HepG2 (cell line): ENCODE measurements around the gene MON1A. TPM values are rescaled to one million over a fixed set of nuclear protein-coding genes. Genes with fewer than 3 reads are reported as not detected.
A peak's percentile ranks its signal among the peaks of the same experiment; 100 is the strongest.

Experiments used
- CC2D1A ChIP-seq: sonication (generic); formaldehyde crosslinking; IDR thresholded peaks from 2 replicates; pipeline ENCODE4 v1.8.1; 2023; ENCODE audit warnings: mild to moderate bottlenecking, missing genetic modification reagents
- CHCHD3 ChIP-seq: sonication (generic); formaldehyde crosslinking; IDR thresholded peaks from 2 replicates; pipeline ENCODE4 v1.8.0; 2022; ENCODE audit warnings: mild to moderate bottlenecking, missing genetic modification reagents, moderate library complexity
- DPF2 ChIP-seq: sonication (generic); formaldehyde crosslinking; IDR thresholded peaks from 2 replicates; pipeline ENCODE4 v1.4.0; 2020; ENCODE audit warnings: mild to moderate bottlenecking, low read depth, missing genetic modification reagents, borderline replicate concordance
- HDAC1 ChIP-seq: sonication (generic); formaldehyde crosslinking; IDR thresholded peaks from 2 replicates; pipeline ENCODE4 v1.5.1; 2020; ENCODE audit warnings: mild to moderate bottlenecking, missing genetic modification reagents
- HNRNPH1 ChIP-seq: fragments of 200-400 bp; formaldehyde crosslinking; optimal IDR thresholded peaks from 2 replicates; pipeline ENCODE3; 2017; ENCODE audit warnings: mild to moderate bottlenecking, low read depth, low read length
- RARA ChIP-seq: IDR thresholded peaks from 2 replicates; pipeline ENCODE4 v1.6.1; 2016; ENCODE audit warnings: missing genetic modification reagents, missing compliant biosample characterization
- RXRB ChIP-seq: IDR thresholded peaks from 2 replicates; pipeline ENCODE4 v1.6.1; 2016; ENCODE audit warnings: borderline replicate concordance, missing genetic modification reagents, missing compliant biosample characterization
- SKIL ChIP-seq: sonication (generic); formaldehyde crosslinking; IDR thresholded peaks from 2 replicates; pipeline ENCODE4 v1.8.0; 2022; ENCODE audit warnings: missing genetic modification reagents, mild to moderate bottlenecking, moderate library complexity, borderline replicate concordance
- SP5 ChIP-seq: IDR thresholded peaks from 2 replicates; pipeline ENCODE4 v1.6.1; 2016; ENCODE audit warnings: low read depth, borderline replicate concordance
- ZBTB40 ChIP-seq, 2 experiments: fragments of 450-650 bp in 1 of 2; sonication (generic) in 1 of 2; formaldehyde crosslinking in 1 of 2; IDR thresholded peaks; 2 replicates each; pipeline versions ENCODE4 v1.6.1 to v1.8.0; 2016 to 2022; ENCODE audit warnings: antibody characterized with exemption in 1 of 2, mild to moderate bottlenecking in 1 of 2, missing genetic modification reagents in 1 of 2
- ZKSCAN8 ChIP-seq: IDR thresholded peaks from 2 replicates; pipeline ENCODE4 v1.6.1; 2016; ENCODE audit warnings: borderline replicate concordance, missing genetic modification reagents, missing compliant biosample characterization
- ZNF230 ChIP-seq: sonication (generic); formaldehyde crosslinking; IDR thresholded peaks from 2 replicates; pipeline ENCODE4 v1.4.0; 2020; ENCODE audit warnings: mild to moderate bottlenecking, missing genetic modification reagents
- ZNF335 ChIP-seq: sonication (generic); formaldehyde crosslinking; IDR thresholded peaks from 2 replicates; pipeline ENCODE4 v1.4.0; 2020; ENCODE audit warnings: missing genetic modification reagents
- ZNF576 ChIP-seq: sonication (generic); formaldehyde crosslinking; IDR thresholded peaks from 2 replicates; pipeline ENCODE4 v1.4.0; 2020; ENCODE audit warnings: mild to moderate bottlenecking, missing genetic modification reagents
- ZNF775 ChIP-seq: sonication (generic); formaldehyde crosslinking; IDR thresholded peaks from 2 replicates; pipeline ENCODE4 v1.4.0; 2020; ENCODE audit warnings: missing genetic modification reagents, mild to moderate bottlenecking, moderate library complexity, borderline replicate concordance
- ZNF777 ChIP-seq: sonication (generic); formaldehyde crosslinking; IDR thresholded peaks from 2 replicates; pipeline ENCODE4 v1.4.0; 2020; ENCODE audit warnings: missing genetic modification reagents
- polyA plus RNA-seq, 8 experiments: library from polyadenylated mRNA; depleted of rRNA in 3 of 8; stranded (reverse) in 7 of 8; unstranded in 1 of 8; fragments of >200 nt; fragmentation: Illumina TruSeq in 4 of 8; extraction: Trizol in 4 of 8; gene quantifications; 2 replicates each; pipeline versions ENCODE4 v1.2.1 to v1.2.3, GENCODE V29; 2011 to 2016; ENCODE audit warnings: low read depth in 4 of 8, missing spikeins in 1 of 8, mixed read lengths in 1 of 8; ENCODE audit not compliant: insufficient read depth in 1 of 8
- total RNA-seq, 5 experiments: library from RNA; depleted of rRNA; stranded (reverse); fragments of >200 nt; fragmentation: Illumina TruSeq; extraction: Trizol; gene quantifications; 2 replicates each; pipeline ENCODE4 v1.2.3, GENCODE V29; 2016; ENCODE audit warnings: low read depth in 1 of 5

Gene MON1A
- total and polyA plus RNA-seq, 2 of the 13 experiments (the other 11 are each of a cell fraction or from before 2014, with no cell fraction given): 4.6 to 9.0 TPM

GRCh38 chr3:49929291-49930167, at the start of gene MON1A (continued):
- TF ChIP-seq ZNF777: no peak
- TF ChIP-seq SKIL (CRISPR knock-in tag): peak; percentile 77
- TF ChIP-seq CC2D1A (CRISPR knock-in tag): no peak
- no peak for TF ChIP-seq CHCHD3 (CRISPR knock-in tag)
- TF ChIP-seq HDAC1 (CRISPR knock-in tag): peak; percentile 91
- TF ChIP-seq HNRNPH1: no peak
- TF ChIP-seq ZBTB40 (IDR thresholded peaks at IDR 0.05): no peak
- TF ChIP-seq ZBTB40 (CRISPR knock-in tag; IDR thresholded peaks at IDR 0.05): peak; percentile 85
- TF ChIP-seq ZNF775: no peak
- peak; percentile 79 for TF ChIP-seq SP5 (CRISPR knock-in tag)
- TF ChIP-seq ZNF230 (CRISPR knock-in tag): 0 out of 2 replicates have a peak, but pooled peaks have one; percentile 33
- peak; percentile 45; the same call in 1 of the 2 replicates for TF ChIP-seq RXRB (CRISPR knock-in tag)
- peak; percentile 44; the same call in 1 of the 2 replicates for TF ChIP-seq ZKSCAN8 (CRISPR knock-in tag)
- TF ChIP-seq ZNF576 (CRISPR knock-in tag): no peak
- peak; percentile 36 for TF ChIP-seq RARA (CRISPR knock-in tag)
- no peak for TF ChIP-seq DPF2
- TF ChIP-seq ZNF335 (CRISPR knock-in tag): peak; percentile 91
